HCT116 (cell line): Measurements from ENCODE around the gene VWF. TPM values are rescaled to one million over a fixed set of nuclear protein-coding genes. Genes with fewer than 3 reads are reported as not detected.

ENCODE experiments used
- ATAC-seq: fragments of 200-7000 bp; cut with Tn5 transposase; 2 replicates; pipeline ENCODE4 v1.9.1; 2020; ENCODE audit warnings: mild to moderate bottlenecking, moderate library complexity
- BruUV-seq: library from RNA; stranded (reverse); fragments of 400-500 nt; replicated peaks from 2 replicates; lab custom pipeline; 2021; lab: Mats Ljungman, UMichigan
- CTCF ChIA-PET: fragments of 300-600 bp; sonication (Branson Sonifier 250); formaldehyde crosslinking; loops from one replicate; lab custom pipeline; 2021; ENCODE audit warnings: antibody characterized with exemption; lab: Charles Lee
- POLR2A ChIA-PET: fragments of 300-600, 350-600 bp; sonication (Branson Sonifier 250); formaldehyde crosslinking; loops from one replicate; lab custom pipeline; 2021; ENCODE audit warnings: antibody characterized with exemption; lab: Charles Lee
- RAD21 ChIA-PET, 2 experiments: fragments of 300-600 bp; sonication (Branson Sonifier 250); formaldehyde crosslinking; loops; one replicate each; lab custom pipeline; 2023; ENCODE audit warnings: low total read pairs in 2 of 2; ENCODE audit not compliant: uncharacterized antibody in 2 of 2, unreplicated experiment in 2 of 2, low non-redundant PET in 1 of 2; lab: Charles Lee
- DNase-seq: peaks from one replicate; pipeline ENCODE4 v3.0.0-alpha.2; 2010; ENCODE audit warnings: low read depth, low spot score
- H2AFZ ChIP-seq: fragments of 200-600 bp; shearing (Covaris generic), sonication (generic); 2 replicates; pipeline ENCODE4 v1.6.1; 2017; ENCODE audit warnings: low read depth, mixed run types, mixed read lengths, antibody characterized with exemption, low read length; ENCODE audit not compliant: poor library complexity, severe bottlenecking
- H3K27ac ChIP-seq: 2 replicates; pipeline ENCODE4 v1.5.1; 2012; ENCODE audit warnings: low read depth, low read length
- H3K27me3 ChIP-seq: fragments of 200-600 bp; sonication (generic); 2 replicates; pipeline ENCODE4 v1.6.1; 2016; ENCODE audit warnings: mixed run types, low read length, mixed read lengths; ENCODE audit not compliant: insufficient read depth
- H3K36me3 ChIP-seq, 2 experiments: fragments of 200-500 bp in 1 of 2; fragments of 200-600 bp in 1 of 2; sonication (Bioruptor generic) in 1 of 2; sonication (generic) in 1 of 2; 2 replicates each; pipeline versions ENCODE4 v1.5.1 to v1.6.1; 2014 to 2016; ENCODE audit warnings: low read length in 2 of 2, inconsistent platforms in 1 of 2, mixed read lengths in 1 of 2, mixed run types in 1 of 2; ENCODE audit not compliant: insufficient read depth in 2 of 2, control insufficient read depth in 1 of 2
- H3K4me1 ChIP-seq, 2 experiments: fragments of 200-600 bp in 1 of 2; sonication (generic) in 1 of 2; 2 replicates each; pipeline versions ENCODE4 v1.5.1 to v1.6.1; 2012 to 2017; ENCODE audit warnings: low read length in 2 of 2, inconsistent platforms in 1 of 2, mild to moderate bottlenecking in 1 of 2, mixed read lengths in 1 of 2, mixed run types in 1 of 2, moderate library complexity in 1 of 2; ENCODE audit not compliant: insufficient read depth in 2 of 2, control insufficient read depth in 1 of 2
- H3K4me2 ChIP-seq: fragments of 200-600 bp; sonication (generic); 2 replicates; pipeline ENCODE4 v1.6.1; 2017; ENCODE audit warnings: mixed run types, low read length, mixed read lengths
- H3K4me3 ChIP-seq, 2 experiments: fragments of 200-600 bp in 1 of 2; sonication (generic) in 1 of 2; replicated peaks in 1 of 2; 2 replicates each; pipeline ENCODE4 v1.5.1; 2011 to 2016; ENCODE audit warnings: low read length in 2 of 2, control low read depth in 1 of 2, low read depth in 1 of 2, mild to moderate bottlenecking in 1 of 2, mixed read lengths in 1 of 2, mixed run types in 1 of 2
- H3K79me2 ChIP-seq: fragments of 200-600 bp; sonication (generic); 2 replicates; pipeline ENCODE4 v1.6.1; 2017; ENCODE audit warnings: mild to moderate bottlenecking, mixed run types, low read length, moderate library complexity, mixed read lengths; ENCODE audit not compliant: insufficient read depth
- H3K9ac ChIP-seq: fragments of 200-600 bp; sonication (generic); 2 replicates; pipeline ENCODE4 v1.6.1; 2016; ENCODE audit warnings: low read length, mixed read lengths
- H3K9me2 ChIP-seq: fragments of 200-600 bp; sonication (generic), shearing (Covaris generic); 2 replicates; pipeline ENCODE4 v1.6.1; 2017; ENCODE audit warnings: mixed run types, mild to moderate bottlenecking, moderate library complexity; ENCODE audit not compliant: insufficient read depth
- H3K9me3 ChIP-seq, 2 experiments: fragments of 200-500 bp in 1 of 2; fragments of 200-600 bp in 1 of 2; sonication (Bioruptor generic) in 1 of 2; sonication (generic) in 1 of 2; 2 replicates each; pipeline ENCODE4 v1.6.1; 2014 to 2017; ENCODE audit warnings: low read length in 2 of 2, mixed read lengths in 2 of 2, inconsistent platforms in 1 of 2, low read depth in 1 of 2, mild to moderate bottlenecking in 1 of 2, mixed run types in 1 of 2, moderate library complexity in 1 of 2; ENCODE audit not compliant: control insufficient read depth in 1 of 2, insufficient read depth in 1 of 2
- H4K20me1 ChIP-seq: fragments of 200-600 bp; sonication (generic), shearing (Covaris generic); 2 replicates; pipeline ENCODE4 v1.6.1; 2017; ENCODE audit warnings: mixed run types, mild to moderate bottlenecking, moderate library complexity; ENCODE audit not compliant: insufficient read depth
- EGR1 ChIP-seq: IDR thresholded peaks from 2 replicates; pipeline ENCODE4 v1.6.1; 2012; ENCODE audit warnings: low read depth
- ELF1 ChIP-seq: IDR thresholded peaks from 2 replicates; pipeline ENCODE4 v1.6.1; 2012; ENCODE audit warnings: low read depth, borderline replicate concordance
- EZH2phosphoT487 ChIP-seq: fragments of 200-600 bp; IDR thresholded peaks from 2 replicates; pipeline ENCODE4 v1.6.1; 2018; ENCODE audit warnings: antibody characterized with exemption, borderline replicate concordance
- FOSL1 ChIP-seq: IDR thresholded peaks from 2 replicates; pipeline ENCODE4 v1.6.1; 2012; ENCODE audit warnings: low read depth
- JUND ChIP-seq: IDR thresholded peaks from 2 replicates; pipeline ENCODE4 v1.6.1; 2012
- POLR2A ChIP-seq: IDR thresholded peaks from 2 replicates; pipeline ENCODE4 v1.7.0; 2011; ENCODE audit warnings: borderline replicate concordance; ENCODE audit not compliant: insufficient read depth, insufficient read length; ENCODE audit errors: extremely low read depth
- POLR2AphosphoS5 ChIP-seq: IDR thresholded peaks from 2 replicates; pipeline ENCODE4 v1.6.1; 2011; ENCODE audit warnings: mild to moderate bottlenecking, low read depth, low read length, moderate library complexity
- RAD21 ChIP-seq: IDR thresholded peaks from 2 replicates; pipeline ENCODE4 v1.6.1; 2012; ENCODE audit warnings: low read depth, mild to moderate bottlenecking
- SIN3A ChIP-seq: IDR thresholded peaks from 2 replicates; pipeline ENCODE4 v1.6.1; 2012; ENCODE audit warnings: low read depth
- SP1 ChIP-seq: IDR thresholded peaks from 2 replicates; pipeline ENCODE4 v1.6.1; 2012; ENCODE audit warnings: low read depth
- YY1 ChIP-seq: IDR thresholded peaks from 2 replicates; pipeline ENCODE4 v1.6.1; 2011; ENCODE audit warnings: low read length, low read depth, moderate library complexity, mild to moderate bottlenecking; ENCODE audit not compliant: insufficient replicate concordance; ENCODE audit errors: extremely low read depth
- ZFX ChIP-seq: fragments of 450-650 bp; IDR thresholded peaks from 2 replicates; pipeline ENCODE4 v1.6.1; 2017
- intact Hi-C: fragments of 100-400 bp; cut with micrococcal nuclease; formaldehyde crosslinking; loops from 2 replicates; pipeline ENCODE4 v1.10.0; 2022
- total RNA-seq: library from RNA; stranded (reverse); gene quantifications from one replicate; pipeline ENCODE4 v1.2.1, GENCODE V29; 2021; ENCODE audit not compliant: unreplicated experiment
- TF ChIP-seq, protein P1 (sequence below): IDR thresholded peaks from 2 replicates; pipeline ENCODE4 v1.6.1; 2011; ENCODE audit warnings: mild to moderate bottlenecking, low read length, moderate library complexity; ENCODE audit not compliant: insufficient replicate concordance; ENCODE audit errors: extremely low read depth
- TF ChIP-seq, protein P2 (sequence below), 3 experiments: fragments of 200-600 bp in 1 of 3; sonication (generic) in 1 of 3; IDR thresholded peaks in 2 of 3; conservative IDR thresholded peaks in 1 of 3; 2 replicates each; pipeline ENCODE4 v1.5.1; 2012 to 2017; ENCODE audit warnings: low read depth in 2 of 3, low read length in 2 of 3, antibody characterized with exemption in 1 of 3, borderline replicate concordance in 1 of 3, control low read depth in 1 of 3, mild to moderate bottlenecking in 1 of 3, mixed read lengths in 1 of 3, mixed run types in 1 of 3, moderate library complexity in 1 of 3; ENCODE audit not compliant: insufficient read depth in 1 of 3
- TF ChIP-seq, protein P3 (sequence below): IDR thresholded peaks from 2 replicates; pipeline ENCODE4 v1.6.1; 2012

Gene VWF
- total RNA-seq, 1 experiment from 2014 or later, result 0.57 TPM

DNA sequence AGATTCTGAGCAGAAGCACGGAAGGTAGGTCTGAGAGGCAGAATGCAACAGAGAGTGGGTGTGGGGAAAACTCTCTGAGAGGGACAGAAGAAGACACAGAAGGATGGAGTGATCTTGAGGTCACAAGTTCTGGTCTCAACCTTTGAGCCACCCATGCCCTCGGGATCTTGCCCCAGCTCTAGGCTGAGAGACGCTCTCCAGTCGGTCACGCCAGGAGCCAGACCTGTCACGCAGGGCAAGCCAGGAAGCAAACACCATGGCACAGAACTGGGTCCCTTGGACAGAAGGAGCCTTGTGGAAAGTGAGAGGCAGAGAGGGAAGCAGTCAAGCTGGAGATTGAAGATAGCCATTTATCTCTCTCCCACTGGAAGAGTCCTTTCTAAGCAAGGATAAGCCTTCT is 79.0 kb downstream of the VWF start:
- ChIA-PET CTCF (interaction anchor here (1.1 to 1.4 kb wide), 2 partner anchors 8 to 57 kb away, joined by 3 to 5 read pairs; no protein-coding TSS in a partner anchor), POLR2A (no interaction called here)
- Histone ChIP-seq H3K27ac (no peak overlapping the region), H3K4me1 (peaks cover 4 to 12% of the 10 kb centered on the region in 2 experiments; a peak in 3 of 4 replicates), H3K36me3 (no peaks in the 10 kb centered on the region), H3K27me3 (no peaks in the 10 kb centered on the region), H3K9ac (no peak overlapping the region), H3K9me3 (no peaks in the 10 kb centered on the region), H3K79me2 (no peaks in the 10 kb centered on the region), H2AFZ (no peak overlapping the region), H3K4me2 (no peak overlapping the region)
- no peak for ATAC-seq
- TF ChIP-seq EGR1, result no peak
- no peak for TF ChIP-seq YY1
- TF ChIP-seq, protein P1, sequence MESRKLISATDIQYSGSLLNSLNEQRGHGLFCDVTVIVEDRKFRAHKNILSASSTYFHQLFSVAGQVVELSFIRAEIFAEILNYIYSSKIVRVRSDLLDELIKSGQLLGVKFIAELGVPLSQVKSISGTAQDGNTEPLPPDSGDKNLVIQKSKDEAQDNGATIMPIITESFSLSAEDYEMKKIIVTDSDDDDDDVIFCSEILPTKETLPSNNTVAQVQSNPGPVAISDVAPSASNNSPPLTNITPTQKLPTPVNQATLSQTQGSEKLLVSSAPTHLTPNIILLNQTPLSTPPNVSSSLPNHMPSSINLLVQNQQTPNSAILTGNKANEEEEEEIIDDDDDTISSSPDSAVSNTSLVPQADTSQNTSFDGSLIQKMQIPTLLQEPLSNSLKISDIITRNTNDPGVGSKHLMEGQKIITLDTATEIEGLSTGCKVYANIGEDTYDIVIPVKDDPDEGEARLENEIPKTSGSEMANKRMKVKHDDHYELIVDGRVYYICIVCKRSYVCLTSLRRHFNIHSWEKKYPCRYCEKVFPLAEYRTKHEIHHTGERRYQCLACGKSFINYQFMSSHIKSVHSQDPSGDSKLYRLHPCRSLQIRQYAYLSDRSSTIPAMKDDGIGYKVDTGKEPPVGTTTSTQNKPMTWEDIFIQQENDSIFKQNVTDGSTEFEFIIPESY, result no peak
- no peak for TF ChIP-seq EZH2phosphoT487
- TF ChIP-seq POLR2AphosphoS5, result no peak
- TF ChIP-seq, protein P2, sequence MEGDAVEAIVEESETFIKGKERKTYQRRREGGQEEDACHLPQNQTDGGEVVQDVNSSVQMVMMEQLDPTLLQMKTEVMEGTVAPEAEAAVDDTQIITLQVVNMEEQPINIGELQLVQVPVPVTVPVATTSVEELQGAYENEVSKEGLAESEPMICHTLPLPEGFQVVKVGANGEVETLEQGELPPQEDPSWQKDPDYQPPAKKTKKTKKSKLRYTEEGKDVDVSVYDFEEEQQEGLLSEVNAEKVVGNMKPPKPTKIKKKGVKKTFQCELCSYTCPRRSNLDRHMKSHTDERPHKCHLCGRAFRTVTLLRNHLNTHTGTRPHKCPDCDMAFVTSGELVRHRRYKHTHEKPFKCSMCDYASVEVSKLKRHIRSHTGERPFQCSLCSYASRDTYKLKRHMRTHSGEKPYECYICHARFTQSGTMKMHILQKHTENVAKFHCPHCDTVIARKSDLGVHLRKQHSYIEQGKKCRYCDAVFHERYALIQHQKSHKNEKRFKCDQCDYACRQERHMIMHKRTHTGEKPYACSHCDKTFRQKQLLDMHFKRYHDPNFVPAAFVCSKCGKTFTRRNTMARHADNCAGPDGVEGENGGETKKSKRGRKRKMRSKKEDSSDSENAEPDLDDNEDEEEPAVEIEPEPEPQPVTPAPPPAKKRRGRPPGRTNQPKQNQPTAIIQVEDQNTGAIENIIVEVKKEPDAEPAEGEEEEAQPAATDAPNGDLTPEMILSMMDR (IDR thresholded peaks at IDR 0.05 in 2 of 3, conservative IDR thresholded peaks at IDR 0.05 in 1 of 3; ENCODE audit: borderline replicate concordance in 1 of 3, insufficient read depth in 1 of 3, low read depth in 2 of 3, low read length in 2 of 3), result no peak
- no peak for TF ChIP-seq FOSL1
- no peak for TF ChIP-seq RAD21
- TF ChIP-seq JUND, result no peak
- TF ChIP-seq POLR2A, result no peak
- TF ChIP-seq SIN3A, result no peak
- no peak for TF ChIP-seq ZFX
- TF ChIP-seq SP1, result no peak
- TF ChIP-seq, protein P3, sequence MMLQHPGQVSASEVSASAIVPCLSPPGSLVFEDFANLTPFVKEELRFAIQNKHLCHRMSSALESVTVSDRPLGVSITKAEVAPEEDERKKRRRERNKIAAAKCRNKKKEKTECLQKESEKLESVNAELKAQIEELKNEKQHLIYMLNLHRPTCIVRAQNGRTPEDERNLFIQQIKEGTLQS, result no peak
- TF ChIP-seq ELF1, result no peak
- TF ChIP-seq, all 23 proteins: peak for 0
- H3K4me3 ChIP-seq, result no peak overlapping the region
- no TSS peak for BruUV-seq
- no peak for DNase-seq
- RAD21 ChIA-PET, result no interaction called here
- intact Hi-C loops, result no loop called here
- H4K20me1 ChIP-seq, result no peaks in the 10 kb centered on the region
- H3K9me2 ChIP-seq, result no peaks in the 10 kb centered on the region
